HepG2 (cell line): ENCODE results near the gene MFF. TPM values are rescaled to one million over a fixed set of nuclear protein-coding genes. Genes with fewer than 3 reads are reported as not detected.

Experiments
- ATAC-seq: fragments of 200-7000 bp; cut with Tn5 transposase; 3 replicates; pipeline ENCODE4 v1.9.1; 2020; ENCODE audit warnings: mild to moderate bottlenecking, moderate library complexity
- BruUV-seq: library from RNA; stranded (reverse); fragments of 400-500 nt; replicated peaks from 2 replicates; lab custom pipeline; 2021; lab: Mats Ljungman, UMichigan
- CTCF ChIA-PET: fragments of 300-600 bp; formaldehyde crosslinking; extraction: SDS; loops from one replicate; lab custom pipeline; 2021; ENCODE audit warnings: low total read pairs, inconsistent platforms, low intra/inter-chr PET ratio; lab: Yijun Ruan, JAX
- POLR2A ChIA-PET: fragments of 350-600 bp; sonication (Branson Sonifier 250); formaldehyde crosslinking; loops from one replicate; lab custom pipeline; 2020; ENCODE audit warnings: antibody characterized with exemption, inconsistent platforms; lab: Yijun Ruan, JAX
- DNase-seq: peaks from one replicate; pipeline ENCODE4 v3.0.0-alpha.2; 2015; ENCODE audit warnings: low spot score
- FAIRE-seq: peaks from 3 replicates; lab custom pipeline; 2011; peaks lifted over from hg19 to GRCh38; lab: Jason Lieb, UNC
- H2AFZ ChIP-seq: one replicate; pipeline ENCODE4 v1.6.1; 2011; ENCODE audit warnings: low read length, inconsistent platforms
- H3K27ac ChIP-seq: fragments of 300-600 bp; 3 replicates; pipeline ENCODE4 v1.8.0; 2011; ENCODE audit warnings: mixed run types, mild to moderate bottlenecking, mixed read lengths, low read length, inconsistent platforms; ENCODE audit not compliant: insufficient read depth; ENCODE audit errors: extremely low read length
- H3K27me3 ChIP-seq, 2 experiments: fragments of 200-600 bp in 1 of 2; 2 replicates in 1 of 2; 3 replicates in 1 of 2; pipeline versions ENCODE4 v1.6.0 to v1.8.0; 2011; ENCODE audit warnings: low read length in 2 of 2, mild to moderate bottlenecking in 2 of 2, moderate library complexity in 2 of 2, inconsistent platforms in 1 of 2; ENCODE audit not compliant: insufficient read depth in 2 of 2, control insufficient read depth in 1 of 2
- H3K36me3 ChIP-seq, 2 experiments: fragments of 200-600 bp in 1 of 2; replicated peaks in 1 of 2; 2 replicates in 1 of 2; 3 replicates in 1 of 2; pipeline versions ENCODE4 v1.5.1 to v1.8.0; 2011; ENCODE audit warnings: low read length in 2 of 2, inconsistent platforms in 1 of 2; ENCODE audit not compliant: insufficient read depth in 2 of 2, control insufficient read depth in 1 of 2
- H3K4me1 ChIP-seq: 2 replicates; pipeline ENCODE4 v1.5.1; 2012; ENCODE audit warnings: low read length, inconsistent platforms; ENCODE audit not compliant: insufficient read depth
- H3K4me2 ChIP-seq: 2 replicates; pipeline ENCODE4 v1.6.0; 2011; ENCODE audit warnings: low read depth, low read length, inconsistent platforms
- H3K4me3 ChIP-seq, 3 experiments: fragments of 200-600 bp in 1 of 3; sonication (generic), shearing (Covaris generic) in 1 of 3; replicated peaks in 1 of 3; 2 replicates each; pipeline ENCODE4 v1.5.1; 2011 to 2016; ENCODE audit warnings: low read length in 3 of 3, inconsistent platforms in 2 of 3, low read depth in 2 of 3, mild to moderate bottlenecking in 2 of 3, control low read depth in 1 of 3, mixed read lengths in 1 of 3; ENCODE audit not compliant: insufficient read depth in 1 of 3
- H3K79me2 ChIP-seq: one replicate; pipeline ENCODE4 v1.6.1; 2011; ENCODE audit warnings: low read length, inconsistent platforms; ENCODE audit not compliant: insufficient read depth
- H3K9ac ChIP-seq: 2 replicates; pipeline ENCODE4 v1.6.0; 2011; ENCODE audit warnings: mild to moderate bottlenecking, low read depth, low read length, inconsistent platforms; ENCODE audit not compliant: insufficient read depth
- H3K9me3 ChIP-seq: 2 replicates; pipeline ENCODE4 v1.5.1; 2012; ENCODE audit warnings: mild to moderate bottlenecking, low read length
- H4K20me1 ChIP-seq: 2 replicates; pipeline ENCODE4 v1.6.0; 2011; ENCODE audit warnings: inconsistent platforms, mild to moderate bottlenecking, low read length, moderate library complexity; ENCODE audit not compliant: insufficient read depth
- FOXJ3 ChIP-seq: sonication (generic); formaldehyde crosslinking; IDR thresholded peaks from 2 replicates; pipeline ENCODE4 v1.4.0; 2020; ENCODE audit warnings: missing genetic modification reagents, mild to moderate bottlenecking, borderline replicate concordance
- FOXK1 ChIP-seq: sonication (generic); formaldehyde crosslinking; IDR thresholded peaks from 2 replicates; pipeline ENCODE4 v1.4.0; 2020; ENCODE audit warnings: low read depth, missing genetic modification reagents, borderline replicate concordance
- HMGA1 ChIP-seq: sonication (generic); formaldehyde crosslinking; conservative IDR thresholded peaks from 2 replicates; pipeline ENCODE4 v1.4.0; 2020; ENCODE audit warnings: missing genetic modification reagents
- LRRFIP1 ChIP-seq: sonication (generic); formaldehyde crosslinking; conservative IDR thresholded peaks from 2 replicates; pipeline ENCODE4 v1.4.0; 2020; ENCODE audit warnings: missing genetic modification reagents
- MLX ChIP-seq: IDR thresholded peaks from 2 replicates; pipeline ENCODE4 v1.6.1; 2016
- NPAS2 ChIP-seq: sonication (generic); formaldehyde crosslinking; IDR thresholded peaks from 2 replicates; pipeline ENCODE4 v1.8.0; 2022; ENCODE audit warnings: mild to moderate bottlenecking, missing genetic modification reagents, borderline replicate concordance
- PHF8 ChIP-seq: sonication (generic); formaldehyde crosslinking; IDR thresholded peaks from 2 replicates; pipeline ENCODE4 v1.5.0; 2020; ENCODE audit warnings: missing genetic modification reagents
- PRDM4 ChIP-seq: sonication (generic); formaldehyde crosslinking; IDR thresholded peaks from 2 replicates; pipeline ENCODE4 v1.9.0; 2021; ENCODE audit warnings: missing genetic modification reagents, borderline replicate concordance
- RFX3 ChIP-seq: IDR thresholded peaks from 2 replicates; pipeline ENCODE4 v1.6.1; 2016; ENCODE audit warnings: missing biosample characterization, missing genetic modification reagents
- SAFB2 ChIP-seq: sonication (generic); formaldehyde crosslinking; IDR thresholded peaks from 2 replicates; pipeline ENCODE4 v1.5.1; 2020; ENCODE audit warnings: missing genetic modification reagents, low read depth, mild to moderate bottlenecking, borderline replicate concordance
- SAP130 ChIP-seq: IDR thresholded peaks from 2 replicates; pipeline ENCODE4 v1.6.1; 2016; ENCODE audit warnings: low read depth
- ZNF17 ChIP-seq: sonication (generic); formaldehyde crosslinking; IDR thresholded peaks from 2 replicates; pipeline ENCODE4 v1.5.0; 2020; ENCODE audit warnings: mild to moderate bottlenecking, missing genetic modification reagents
- ZNF878 ChIP-seq: sonication (generic); formaldehyde crosslinking; IDR thresholded peaks from 2 replicates; pipeline ENCODE4 v1.8.1; 2023; ENCODE audit warnings: mild to moderate bottlenecking, missing genetic modification reagents, moderate library complexity
- ZNF883 ChIP-seq: sonication (generic); formaldehyde crosslinking; IDR thresholded peaks from 2 replicates; pipeline ENCODE4 v1.5.1; 2020; ENCODE audit warnings: mild to moderate bottlenecking, missing genetic modification reagents; ENCODE audit errors: not compliant biosample characterization
- ZSCAN12 ChIP-seq: sonication (generic); formaldehyde crosslinking; IDR thresholded peaks from 2 replicates; pipeline ENCODE4 v1.9.0; 2021; ENCODE audit warnings: mild to moderate bottlenecking, missing genetic modification reagents
- WGBS: methylation state at CpG from one replicate; pipeline ENCODE4 v1.1.6; 2017; ENCODE audit warnings: low lambda C conversion rate; 5-methylcytosine and 5-hydroxymethylcytosine counted together
- in situ Hi-C: cut with HindIII; loops from 2 replicates; pipeline ENCODE4 v1.10.0; 2017; ENCODE audit warnings: low pct_unique_long_range_greater_than_20kb; ENCODE audit not compliant: extremely low pct_ligation_motif_present
- intact Hi-C: fragments of 100-400 bp; cut with micrococcal nuclease; formaldehyde crosslinking; loops from one replicate; pipeline ENCODE4 v1.10.0; 2022; ENCODE audit not compliant: unreplicated experiment
- polyA plus RNA-seq, 8 experiments: library from polyadenylated mRNA; depleted of rRNA in 3 of 8; stranded (reverse) in 7 of 8; unstranded in 1 of 8; fragments of >200 nt; fragmentation: Illumina TruSeq in 4 of 8; extraction: Trizol in 4 of 8; gene quantifications; 2 replicates each; pipeline versions ENCODE4 v1.2.1 to v1.2.3, GENCODE V29; 2011 to 2016; ENCODE audit warnings: low read depth in 4 of 8, missing spikeins in 1 of 8, mixed read lengths in 1 of 8; ENCODE audit not compliant: insufficient read depth in 1 of 8
- total RNA-seq, 5 experiments: library from RNA; depleted of rRNA; stranded (reverse); fragments of >200 nt; fragmentation: Illumina TruSeq; extraction: Trizol; gene quantifications; 2 replicates each; pipeline ENCODE4 v1.2.3, GENCODE V29; 2016; ENCODE audit warnings: low read depth in 1 of 5
- TF ChIP-seq, protein P1 (sequence below): sonication (generic); formaldehyde crosslinking; IDR thresholded peaks from 2 replicates; pipeline ENCODE4 v1.8.1; 2023; ENCODE audit warnings: mild to moderate bottlenecking, missing genetic modification reagents, borderline replicate concordance
- TF ChIP-seq, protein P2 (sequence below): sonication (generic); formaldehyde crosslinking; IDR thresholded peaks from 2 replicates; pipeline ENCODE4 v1.8.0; 2022; ENCODE audit warnings: mild to moderate bottlenecking, missing genetic modification reagents
- TF ChIP-seq, protein P3 (sequence below): sonication (generic); IDR thresholded peaks from 2 replicates; pipeline ENCODE4 v1.6.1; 2016; ENCODE audit warnings: low read depth, borderline replicate concordance

Gene MFF
- total and polyA plus RNA-seq, 2 of the 13 experiments (the other 11 are each of a cell fraction or from before 2014, with no cell fraction given): 81.9 to 156 TPM

GRCh38 chr2:227348324-227348723, 23.3 kb downstream of the MFF start:
- BruUV-seq: no TSS peak
- Histone ChIP-seq H3K4me3 (no peak overlapping the region), H3K27ac (no peak overlapping the region), H2AFZ (no peak overlapping the region), H4K20me1 (no peaks in the 10 kb centered on the region), H3K9ac (no peak overlapping the region), H3K36me3 (peaks cover 6 to 50% of the 10 kb centered on the region in 2 experiments), H3K9me3 (no peaks in the 10 kb centered on the region), H3K4me2 (no peak overlapping the region), H3K79me2 (no peaks in the 10 kb centered on the region), H3K27me3 (no peaks in the 10 kb centered on the region), H3K4me1 (no peaks in the 10 kb centered on the region)
- in situ Hi-C loops: no loop called here
- ChIA-PET CTCF (no interaction called here), POLR2A (interaction anchor here (1.2 to 2.0 kb wide), 2 partner anchors 9 to 12 kb away, joined by 4 to 11 read pairs; no protein-coding TSS in a partner anchor)
- WGBS: 98% methylated on average over 2 of the region's 2 CpGs
- no peak for ATAC-seq
- DNase-seq: no peak
- FAIRE-seq: no peak
- intact Hi-C loops: loop anchor here (10.0 kb wide), 1 partner anchor 126 kb away; the partner anchor contains the start of gene AGFG1
- TF ChIP-seq ZSCAN12 (CRISPR knock-in tag) (no peak), NPAS2 (CRISPR knock-in tag) (no peak), LRRFIP1 (no peak), HMGA1 (CRISPR knock-in tag) (no peak), SAP130 (CRISPR knock-in tag) (no peak), PHF8 (CRISPR knock-in tag) (no peak), RFX3 (CRISPR knock-in tag) (no peak), PRDM4 (CRISPR knock-in tag) (no peak), ZNF883 (no peak), MLX (CRISPR knock-in tag) (no peak), SAFB2 (CRISPR knock-in tag) (no peak), FOXJ3 (CRISPR knock-in tag) (no peak), ZNF17 (no peak), ZNF878 (CRISPR knock-in tag) (no peak), FOXK1 (CRISPR knock-in tag) (no peak)
- TF ChIP-seq, protein P1, sequence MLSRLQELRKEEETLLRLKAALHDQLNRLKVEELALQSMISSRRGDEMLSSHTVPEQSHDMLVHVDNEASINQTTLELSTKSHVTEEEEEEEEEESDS (CRISPR knock-in tag): no peak
- TF ChIP-seq, protein P2, sequence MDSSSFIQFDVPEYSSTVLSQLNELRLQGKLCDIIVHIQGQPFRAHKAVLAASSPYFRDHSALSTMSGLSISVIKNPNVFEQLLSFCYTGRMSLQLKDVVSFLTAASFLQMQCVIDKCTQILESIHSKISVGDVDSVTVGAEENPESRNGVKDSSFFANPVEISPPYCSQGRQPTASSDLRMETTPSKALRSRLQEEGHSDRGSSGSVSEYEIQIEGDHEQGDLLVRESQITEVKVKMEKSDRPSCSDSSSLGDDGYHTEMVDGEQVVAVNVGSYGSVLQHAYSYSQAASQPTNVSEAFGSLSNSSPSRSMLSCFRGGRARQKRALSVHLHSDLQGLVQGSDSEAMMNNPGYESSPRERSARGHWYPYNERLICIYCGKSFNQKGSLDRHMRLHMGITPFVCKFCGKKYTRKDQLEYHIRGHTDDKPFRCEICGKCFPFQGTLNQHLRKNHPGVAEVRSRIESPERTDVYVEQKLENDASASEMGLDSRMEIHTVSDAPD (CRISPR knock-in tag): no peak
- TF ChIP-seq, protein P3, sequence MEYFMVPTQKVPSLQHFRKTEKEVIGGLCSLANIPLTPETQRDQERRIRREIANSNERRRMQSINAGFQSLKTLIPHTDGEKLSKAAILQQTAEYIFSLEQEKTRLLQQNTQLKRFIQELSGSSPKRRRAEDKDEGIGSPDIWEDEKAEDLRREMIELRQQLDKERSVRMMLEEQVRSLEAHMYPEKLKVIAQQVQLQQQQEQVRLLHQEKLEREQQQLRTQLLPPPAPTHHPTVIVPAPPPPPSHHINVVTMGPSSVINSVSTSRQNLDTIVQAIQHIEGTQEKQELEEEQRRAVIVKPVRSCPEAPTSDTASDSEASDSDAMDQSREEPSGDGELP: no peak
